A549 (cell line): ENCODE results near the gene NACC2.

Experiments
- CHD2 ChIP-seq: fragments of 150-350 bp; IDR thresholded peaks from 2 replicates; pipeline ENCODE4 v1.6.1; 2014; ENCODE audit warnings: low read length; ENCODE audit not compliant: partially characterized antibody
- POLR2A ChIP-seq: IDR thresholded peaks from 2 replicates; pipeline ENCODE4 v1.6.1; 2012; ENCODE audit warnings: mild to moderate bottlenecking, low read length
- TF ChIP-seq, protein P1 (sequence below): fragments of >200 bp; sonication (Bioruptor Twin); formaldehyde crosslinking; IDR thresholded peaks from 3 replicates; pipeline ENCODE4 v1.5.1; 2016

- TF ChIP-seq, protein P1, sequence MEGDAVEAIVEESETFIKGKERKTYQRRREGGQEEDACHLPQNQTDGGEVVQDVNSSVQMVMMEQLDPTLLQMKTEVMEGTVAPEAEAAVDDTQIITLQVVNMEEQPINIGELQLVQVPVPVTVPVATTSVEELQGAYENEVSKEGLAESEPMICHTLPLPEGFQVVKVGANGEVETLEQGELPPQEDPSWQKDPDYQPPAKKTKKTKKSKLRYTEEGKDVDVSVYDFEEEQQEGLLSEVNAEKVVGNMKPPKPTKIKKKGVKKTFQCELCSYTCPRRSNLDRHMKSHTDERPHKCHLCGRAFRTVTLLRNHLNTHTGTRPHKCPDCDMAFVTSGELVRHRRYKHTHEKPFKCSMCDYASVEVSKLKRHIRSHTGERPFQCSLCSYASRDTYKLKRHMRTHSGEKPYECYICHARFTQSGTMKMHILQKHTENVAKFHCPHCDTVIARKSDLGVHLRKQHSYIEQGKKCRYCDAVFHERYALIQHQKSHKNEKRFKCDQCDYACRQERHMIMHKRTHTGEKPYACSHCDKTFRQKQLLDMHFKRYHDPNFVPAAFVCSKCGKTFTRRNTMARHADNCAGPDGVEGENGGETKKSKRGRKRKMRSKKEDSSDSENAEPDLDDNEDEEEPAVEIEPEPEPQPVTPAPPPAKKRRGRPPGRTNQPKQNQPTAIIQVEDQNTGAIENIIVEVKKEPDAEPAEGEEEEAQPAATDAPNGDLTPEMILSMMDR = no peak
- no peak for TF ChIP-seq CHD2
- TF ChIP-seq POLR2A = no peak
Measured at GRCh38 chr9:136087741-136088480, 7.2 kb downstream of the NACC2 start.
